Measurements from ENCODE around the gene VGF.

Gene VGF

DNA sequence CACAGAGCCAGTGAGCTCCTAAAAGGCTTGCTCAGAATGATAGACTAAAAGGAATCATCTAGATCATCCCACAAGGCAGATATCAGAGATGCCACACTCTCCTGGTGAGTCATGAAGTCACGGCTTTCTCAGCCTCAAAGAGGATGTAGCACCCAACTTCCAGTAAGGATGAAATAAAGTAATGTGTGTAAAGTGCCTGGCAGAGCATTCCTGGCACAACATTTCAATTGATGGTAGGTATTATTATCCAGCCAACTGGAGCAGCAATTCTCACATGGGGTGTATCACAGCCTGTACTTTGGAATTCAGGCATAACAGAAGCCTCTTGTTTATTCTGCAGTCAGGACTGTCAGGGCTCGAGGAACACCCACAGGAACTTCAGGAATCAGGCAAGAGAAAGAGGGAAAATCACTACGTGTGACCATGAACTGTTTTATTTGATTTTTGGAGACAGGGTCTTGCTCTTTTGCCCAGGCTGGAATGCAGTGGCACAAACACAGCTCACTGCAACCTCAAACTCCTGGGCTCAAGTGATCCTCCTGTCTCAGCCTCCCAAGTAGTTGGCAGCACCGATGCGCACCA is 20.0 kb upstream of the VGF start:
- no peak for DNase-seq (ENCODE audit: low spot score)

DNA sequence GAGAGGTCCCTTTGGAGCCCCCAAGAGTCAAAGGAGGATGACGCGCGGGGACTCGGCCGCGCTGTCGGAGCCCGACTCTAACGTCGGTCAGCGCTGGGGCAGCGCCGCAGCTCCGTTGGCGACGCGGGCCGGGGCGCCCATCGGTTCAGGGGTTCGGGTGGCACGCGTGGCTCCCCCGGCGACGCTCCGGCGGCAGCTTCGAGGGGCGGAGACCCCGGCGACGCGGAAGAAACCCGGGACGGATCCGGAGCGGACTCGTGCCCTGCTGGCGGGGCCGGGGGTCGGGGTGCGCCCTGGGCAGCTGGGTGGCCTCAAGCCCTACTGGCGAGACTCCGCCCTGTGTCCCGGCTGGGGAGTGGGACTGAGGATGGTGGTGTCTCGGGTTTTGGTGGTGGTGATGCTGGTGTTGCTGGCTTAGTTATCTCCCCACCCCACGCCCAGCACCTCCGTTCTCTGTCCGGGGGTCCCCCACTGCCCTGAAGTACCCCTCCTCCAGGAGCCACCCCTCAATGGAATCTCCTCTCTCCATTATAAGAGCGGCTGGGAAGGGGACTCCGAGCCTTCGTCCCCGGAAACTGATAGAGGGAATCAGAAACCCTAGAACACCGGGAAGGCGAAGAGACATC is 14.9 kb upstream of the VGF start, which contains the start of gene NAT16:
Gene NAT16 (minus strand): TSS at position 164 of the 626 bp plus-strand sequence. CDS start 5,486 bp downstream, outside the sequence.
- DNase-seq (ENCODE audit: low spot score): peak; percentile 51

DNA sequence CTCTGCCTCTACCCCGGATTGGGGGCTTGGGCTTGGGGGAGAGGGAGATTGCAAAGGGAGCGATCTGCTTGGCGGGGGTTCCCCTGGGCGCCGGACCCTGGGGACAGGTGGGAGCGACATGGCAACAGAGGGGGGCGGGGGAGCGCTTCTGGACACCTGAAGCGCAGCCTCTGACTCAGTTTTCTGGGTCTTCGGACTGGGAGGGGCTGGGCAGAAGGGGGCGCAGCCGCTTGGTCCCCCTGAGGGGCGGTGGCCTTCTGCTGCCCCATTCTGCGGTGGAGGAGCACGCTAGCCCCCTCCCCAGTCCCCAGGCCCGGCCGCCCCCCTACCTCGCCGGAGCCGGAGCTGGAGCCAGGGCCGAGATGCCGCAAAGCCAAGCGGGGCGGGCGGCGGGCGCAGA is 14.3 kb upstream of the VGF start:
- no peak for DNase-seq (ENCODE audit: low spot score)

GRCh38 chr7:101179117-101179516 is 13.7 kb upstream of the VGF start:
- DNase-seq (ENCODE audit: low spot score): peak; percentile 38

GRCh38 chr7:101177644-101178043 is 12.3 kb upstream of the VGF start:
- no peak for DNase-seq (ENCODE audit: low spot score)

DNA sequence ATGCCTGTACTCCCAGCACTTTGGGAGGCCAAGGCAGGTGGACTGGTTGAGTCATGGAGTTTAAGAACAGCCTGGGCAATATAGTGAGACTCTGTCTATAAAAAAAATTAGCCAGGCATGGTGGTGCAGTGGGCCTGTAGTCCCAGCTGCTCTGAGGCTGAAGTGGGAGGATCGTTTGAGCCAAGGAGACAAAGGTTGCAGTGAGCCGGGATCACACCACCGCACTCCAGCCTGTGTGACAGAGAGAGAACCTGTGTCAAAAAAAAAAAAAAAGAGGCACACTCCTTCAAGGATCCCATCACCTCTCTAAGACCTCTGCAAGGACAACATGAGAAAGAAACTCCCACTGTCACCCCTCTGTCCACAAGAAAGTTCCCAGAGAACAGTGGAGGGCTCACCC is 10.3 kb upstream of the VGF start:
- DNase-seq (ENCODE audit: low spot score): no peak

DNA sequence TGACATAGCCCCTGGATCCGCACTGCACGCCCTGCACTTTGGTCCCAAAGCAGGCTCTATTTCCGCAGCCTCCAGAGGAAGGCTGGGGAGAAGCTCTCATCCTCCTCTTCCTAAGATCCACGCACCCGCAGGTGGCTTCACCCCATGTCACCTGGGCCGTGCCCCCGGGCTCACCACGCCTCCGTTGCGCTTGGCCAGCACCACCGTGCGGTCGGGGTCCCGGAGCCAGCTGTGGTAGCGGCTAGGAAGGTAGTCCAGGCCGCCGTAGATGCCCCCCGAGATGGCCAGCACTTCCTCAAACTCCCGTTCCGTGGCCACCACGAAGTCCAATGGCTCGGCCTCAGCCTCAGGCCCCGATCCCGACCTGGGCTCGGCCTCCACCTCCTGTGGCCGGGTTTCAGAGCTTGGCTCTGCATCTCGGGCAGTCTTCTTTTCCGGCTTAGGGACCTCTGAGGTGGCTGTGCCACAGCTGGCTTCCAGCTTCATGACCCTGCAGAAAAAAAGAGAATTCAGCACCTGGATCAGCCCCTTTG is 9.0 kb upstream of the VGF start:
- DNase-seq (ENCODE audit: low spot score): no peak

DNA sequence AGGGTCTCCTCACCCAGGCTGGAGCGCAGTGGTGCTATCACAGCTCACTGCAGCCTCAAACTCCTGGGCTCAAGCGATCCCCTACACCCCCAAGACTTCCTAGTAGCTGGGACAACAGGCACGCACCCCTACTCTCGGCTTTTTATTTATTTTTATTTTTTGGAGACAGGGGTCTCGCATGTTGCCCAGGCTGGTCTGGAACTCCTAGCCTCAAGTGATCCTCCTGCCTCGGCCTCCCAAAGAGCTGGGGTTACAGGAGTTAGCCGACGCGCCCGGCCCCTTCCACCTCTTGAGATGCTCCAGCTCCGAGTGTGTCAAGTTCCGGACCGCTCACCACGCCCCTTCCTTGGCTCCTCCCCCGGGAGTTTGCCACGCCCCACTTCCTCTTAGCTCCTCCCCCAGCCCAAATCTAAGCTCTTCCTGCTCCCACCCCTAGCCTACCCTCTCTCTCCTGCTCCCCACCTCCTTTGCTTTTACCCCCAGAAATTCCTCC is 8.4 kb upstream of the VGF start:
- DNase-seq (ENCODE audit: low spot score): peak; percentile 80

- peak; percentile 50 for DNase-seq (ENCODE audit: low spot score)
These were observed 7.7 kb upstream of the VGF start for GRCh38 chr7:101172854-101173751.

- DNase-seq (ENCODE audit: low spot score): no peak
These were observed 6.9 kb upstream of the VGF start for GRCh38 chr7:101172005-101172853.

GRCh38 chr7:101171442-101171837 is 6.1 kb upstream of the VGF start:
- DNase-seq (ENCODE audit: low spot score): no peak

DNA sequence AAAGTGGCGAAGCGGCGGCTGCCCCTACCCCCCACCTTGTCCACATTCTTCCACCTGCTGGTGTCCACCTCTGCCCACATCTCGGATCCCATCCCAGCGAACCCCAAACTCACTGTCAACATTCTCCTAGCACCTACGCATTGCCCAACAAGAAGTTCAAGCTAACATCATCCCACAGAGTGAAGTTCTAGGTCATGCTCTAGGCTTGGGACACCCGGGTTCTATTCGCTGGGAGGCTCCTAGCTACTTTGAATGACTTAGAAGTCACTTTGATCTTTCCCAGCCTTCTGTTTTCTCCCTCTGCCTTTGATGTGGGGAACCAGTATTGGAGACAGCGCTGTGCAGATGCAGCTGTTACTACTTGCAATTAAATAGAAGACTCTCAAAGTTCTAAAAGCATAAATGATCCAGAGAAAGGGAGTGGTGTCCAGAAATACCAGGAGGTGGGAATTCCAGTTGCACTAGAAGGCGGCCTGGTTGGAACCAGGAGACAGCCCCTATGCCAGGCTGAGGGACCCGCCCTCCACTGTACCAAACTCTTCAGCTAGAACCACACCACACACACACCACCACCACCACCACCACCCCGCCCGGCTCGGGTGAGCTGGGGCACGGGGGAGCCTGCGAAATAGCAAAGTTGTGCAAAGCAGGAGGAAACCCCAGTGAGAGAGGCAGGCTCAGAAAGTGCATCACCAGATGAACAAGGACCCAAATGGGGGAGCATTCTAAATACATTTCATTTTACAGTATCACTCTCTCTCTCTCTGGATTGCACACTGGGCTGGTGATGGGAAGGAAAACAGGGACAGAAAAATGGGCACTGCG is 5.5 kb upstream of the VGF start:
- no peak for DNase-seq (ENCODE audit: low spot score)

DNA sequence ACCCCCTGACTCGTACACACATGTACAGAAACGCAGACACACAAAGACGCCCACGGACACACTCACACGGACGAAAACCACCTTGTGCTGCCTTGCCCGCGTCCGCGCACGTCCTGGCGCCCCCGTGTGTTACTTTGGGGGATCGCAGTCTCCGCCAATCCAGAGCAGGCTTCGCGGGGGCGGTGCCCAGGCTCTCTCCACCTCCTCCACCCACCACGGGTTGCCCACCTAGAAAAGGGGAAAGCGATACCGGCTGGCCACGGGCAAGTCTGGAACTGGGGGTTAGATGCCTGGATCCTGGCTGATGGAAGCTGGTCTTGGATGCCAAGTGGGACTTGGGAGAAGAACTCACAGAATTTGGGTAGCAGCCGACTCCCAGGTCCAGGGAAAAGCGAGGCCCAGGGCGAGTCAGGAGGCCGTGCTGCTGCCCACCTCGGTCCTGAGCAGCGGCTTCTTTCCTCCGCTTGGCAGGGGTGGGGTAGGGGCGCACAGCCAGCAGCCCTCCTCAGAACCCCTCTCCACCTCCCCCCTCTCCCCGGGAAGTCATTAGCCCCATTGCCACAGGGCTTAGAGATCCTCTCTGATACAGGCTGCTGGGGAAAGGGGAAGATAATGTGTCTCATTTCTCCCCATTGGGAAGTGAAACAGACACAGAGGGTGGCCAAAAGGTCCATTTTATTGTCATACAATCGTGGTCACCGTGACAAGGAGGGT is 4.6 kb upstream of the VGF start:
- DNase-seq (ENCODE audit: low spot score): peak; percentile 61

- no peak for DNase-seq (ENCODE audit: low spot score)
These were observed 3.9 kb upstream of the VGF start for GRCh38 chr7:101169110-101169837.

- DNase-seq (ENCODE audit: low spot score): no peak
These were observed 3.2 kb upstream of the VGF start for GRCh38 chr7:101168412-101169049.

GRCh38 chr7:101167645-101168411 is 2.5 kb upstream of the VGF start:
- no peak for DNase-seq (ENCODE audit: low spot score)

GRCh38 chr7:101166909-101167644 is 1.7 kb upstream of the VGF start:
- DNase-seq (ENCODE audit: low spot score): peak; percentile 29

DNA sequence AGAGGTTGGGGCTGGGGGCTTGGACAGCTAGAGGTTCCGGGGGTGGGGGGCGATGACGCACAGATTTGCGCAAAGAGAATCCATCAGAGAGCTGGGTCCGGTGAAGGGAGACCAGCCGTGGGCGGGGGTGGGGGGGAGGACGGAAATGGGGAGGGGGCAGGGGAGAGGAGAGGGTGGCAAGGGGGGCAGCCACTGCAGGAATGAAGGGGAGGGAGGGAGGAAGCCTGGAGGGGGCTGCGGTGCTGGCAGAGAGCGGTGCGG is 1.2 kb upstream of the VGF start:
- no peak for DNase-seq (ENCODE audit: low spot score)

All from iPS-NIHi11 (cell line).